GM19240 (cell line): ENCODE results near the gene BSDC1.
"Not testable (repeated sequence)": the region's sequence is repeated elsewhere in the genome, so short reads cannot be mapped to it uniquely, and the experiment has no call there.

Experiments
- DNase-seq: peaks from one replicate; pipeline ENCODE4 v3.0.0; 2011; ENCODE audit warnings: low spot score; ENCODE audit not compliant: insufficient read length

The BSDC1 gene, protein sequence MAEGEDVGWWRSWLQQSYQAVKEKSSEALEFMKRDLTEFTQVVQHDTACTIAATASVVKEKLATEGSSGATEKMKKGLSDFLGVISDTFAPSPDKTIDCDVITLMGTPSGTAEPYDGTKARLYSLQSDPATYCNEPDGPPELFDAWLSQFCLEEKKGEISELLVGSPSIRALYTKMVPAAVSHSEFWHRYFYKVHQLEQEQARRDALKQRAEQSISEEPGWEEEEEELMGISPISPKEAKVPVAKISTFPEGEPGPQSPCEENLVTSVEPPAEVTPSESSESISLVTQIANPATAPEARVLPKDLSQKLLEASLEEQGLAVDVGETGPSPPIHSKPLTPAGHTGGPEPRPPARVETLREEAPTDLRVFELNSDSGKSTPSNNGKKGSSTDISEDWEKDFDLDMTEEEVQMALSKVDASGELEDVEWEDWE

DNA sequence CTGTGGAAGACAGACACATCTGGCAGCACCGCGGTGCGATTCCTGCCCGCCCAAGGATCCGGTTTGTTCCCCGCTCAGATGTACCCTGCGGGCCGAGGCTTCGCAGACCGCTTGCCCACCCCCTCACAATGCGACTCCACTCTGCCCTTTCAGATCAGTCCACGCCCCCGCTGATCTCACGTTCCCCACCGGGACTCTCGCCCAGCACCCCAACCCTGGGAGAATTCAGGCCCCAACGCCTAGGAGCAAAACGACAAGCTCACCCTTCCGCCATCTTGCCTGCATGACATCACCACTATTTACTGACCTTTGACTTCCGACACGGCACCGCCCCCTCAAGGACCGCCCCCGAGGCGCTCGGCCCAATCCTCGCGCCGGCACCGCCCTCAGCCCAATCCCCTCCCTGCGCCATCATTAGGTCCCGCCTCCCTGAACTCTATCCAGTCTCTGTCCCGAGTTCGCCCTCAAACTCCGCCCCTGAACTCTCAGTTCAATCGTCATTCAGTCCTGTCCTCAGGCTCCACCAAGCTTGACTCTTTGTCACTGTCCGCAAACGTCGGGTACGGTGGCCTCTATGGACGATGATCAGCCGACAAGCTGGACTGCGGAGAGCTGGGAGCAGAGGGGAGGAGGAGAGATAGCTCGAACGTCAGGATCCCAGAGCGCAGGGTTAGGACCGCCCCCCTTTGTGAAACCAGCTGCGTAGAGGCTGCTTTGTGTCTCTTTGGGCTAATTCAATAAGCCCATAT lies at the start of gene BSDC1:
Gene BSDC1, minus strand, starts transcription at position 301 of the 749 bp plus-strand sequence. Its CDS starts 27 bp downstream, at position 274.
- peak; percentile 92 for DNase-seq

- DNase-seq = not testable (repeated sequence)
These were observed 47.2 kb upstream of the BSDC1 start for GRCh38 chr1:32441467-32441866.

- DNase-seq = not testable (repeated sequence)
These were observed 44.5 kb upstream of the BSDC1 start for GRCh38 chr1:32438777-32439176.

GRCh38 chr1:32438136-32438535 lies 43.9 kb upstream of the BSDC1 start:
- no peak for DNase-seq

DNA sequence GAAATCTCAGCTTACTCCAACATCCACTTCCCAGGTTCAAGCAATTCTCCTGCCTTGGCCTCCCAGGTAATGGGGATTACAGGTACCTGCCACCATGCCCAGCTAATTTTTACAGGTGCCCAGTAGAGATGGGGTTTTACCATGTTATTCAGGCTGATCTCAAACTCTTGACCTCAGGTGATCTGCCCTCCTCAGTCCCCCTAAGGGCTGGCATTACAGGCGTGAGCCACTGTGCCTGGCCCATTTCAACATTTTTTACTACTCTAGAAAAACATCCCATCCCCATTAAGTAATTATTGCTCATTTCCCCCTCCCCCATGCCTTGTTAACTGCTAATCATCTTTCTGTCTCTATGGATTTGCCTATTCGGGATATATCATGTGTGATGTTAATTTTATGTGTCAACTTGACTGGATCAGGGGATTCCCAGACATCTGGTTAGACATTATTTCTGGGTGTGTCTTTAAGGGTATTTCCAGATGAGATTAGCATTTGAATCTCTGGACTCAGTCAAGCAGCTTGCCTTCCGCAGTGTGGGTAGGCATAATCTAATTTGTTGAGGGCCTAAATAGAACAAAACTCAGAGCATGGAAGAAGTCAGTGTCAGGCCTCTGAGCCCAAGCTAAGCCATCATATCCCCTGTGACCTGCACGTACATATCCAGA lies 37.6 kb upstream of the BSDC1 start:
- peak; percentile 25 for DNase-seq

- no peak for DNase-seq
These were observed 33.2 kb upstream of the BSDC1 start for GRCh38 chr1:32427264-32427963.

DNA sequence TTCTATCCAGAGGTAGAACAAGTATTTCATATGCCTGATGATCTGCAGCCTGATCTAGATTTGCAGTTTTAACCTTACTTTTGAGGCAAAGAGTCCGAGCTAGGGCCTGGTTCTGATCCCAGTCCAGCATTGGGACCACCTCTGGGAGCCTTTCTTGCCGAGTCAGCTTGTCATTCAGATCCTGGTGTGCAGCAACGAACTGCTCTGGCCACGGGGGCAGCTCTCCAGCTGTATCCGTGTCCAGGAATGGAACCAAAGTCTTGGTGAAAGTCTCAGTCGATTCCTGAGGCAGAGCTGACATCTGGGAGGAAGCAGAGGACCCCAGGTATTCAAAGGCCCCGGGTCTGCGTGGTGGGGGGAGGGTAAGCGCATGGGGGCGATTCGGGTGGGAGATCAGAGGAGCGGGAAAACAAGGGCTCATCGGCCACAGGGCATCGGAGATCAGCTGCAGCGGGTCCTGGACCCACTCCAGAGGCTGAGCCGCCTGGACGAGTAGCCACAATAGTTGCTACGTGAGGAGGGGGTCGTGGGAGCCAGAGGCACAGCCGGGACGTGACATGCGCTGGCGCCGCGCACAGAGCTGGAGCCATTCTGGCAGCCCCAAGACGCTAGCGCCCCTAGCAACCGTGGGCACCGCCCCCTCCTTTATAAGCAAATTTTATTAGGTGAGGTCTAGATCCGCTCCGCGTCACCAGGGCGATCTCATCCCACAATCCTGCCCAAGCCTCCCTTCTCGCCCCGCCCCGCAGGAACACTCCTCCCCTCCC lies 32.4 kb upstream of the BSDC1 start:
- no peak for DNase-seq

GRCh38 chr1:32421775-32422174 lies 27.5 kb upstream of the BSDC1 start:
- DNase-seq = no peak

- no peak for DNase-seq
These were observed 20.1 kb upstream of the BSDC1 start for GRCh38 chr1:32414186-32414886.

GRCh38 chr1:32413507-32414185 lies 19.4 kb upstream of the BSDC1 start:
- DNase-seq = peak; percentile 29

DNA sequence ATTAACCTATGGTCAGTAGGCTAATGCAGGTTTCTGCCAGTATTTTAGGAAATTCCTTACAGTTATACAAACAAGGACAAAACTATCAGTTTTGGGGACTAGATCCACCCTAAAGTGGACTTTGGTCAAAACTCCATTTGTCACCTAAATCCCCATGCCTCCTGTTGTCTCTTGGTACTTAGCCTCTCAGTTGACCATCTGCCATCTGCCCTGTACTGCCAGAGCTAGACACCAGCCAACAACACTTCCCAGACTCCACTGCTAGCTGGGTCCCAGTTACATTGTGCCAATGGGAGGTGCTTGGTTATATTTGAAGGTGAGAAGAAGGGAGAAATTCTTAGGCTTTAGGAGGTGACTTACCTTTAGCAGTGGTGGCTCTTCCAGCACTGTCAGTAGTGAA lies 17.0 kb upstream of the BSDC1 start:
- no peak for DNase-seq

GRCh38 chr1:32406629-32407111 lies 12.4 kb upstream of the BSDC1 start:
- DNase-seq = no peak

GRCh38 chr1:32405672-32406467 lies 11.6 kb upstream of the BSDC1 start:
- no peak for DNase-seq

DNA sequence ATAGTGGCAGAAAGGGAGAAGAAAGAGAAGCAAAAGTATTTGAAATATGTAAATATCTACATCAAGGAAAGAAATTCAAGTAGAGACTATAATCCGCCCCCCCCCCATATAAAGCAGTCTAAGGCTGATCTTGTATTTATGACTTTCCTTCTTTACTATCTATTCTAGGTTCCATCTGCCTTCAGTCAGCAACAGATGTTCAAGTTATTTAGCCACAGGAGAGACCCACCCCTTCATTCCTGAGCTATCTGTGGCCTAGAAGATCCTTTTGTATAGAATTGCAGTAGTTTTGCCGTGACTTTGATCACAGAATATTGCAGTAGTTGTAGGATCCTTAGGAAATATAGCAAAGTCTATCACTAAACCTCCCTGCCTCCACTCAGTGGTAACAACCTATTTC lies 10.7 kb upstream of the BSDC1 start:
- DNase-seq = no peak

DNA sequence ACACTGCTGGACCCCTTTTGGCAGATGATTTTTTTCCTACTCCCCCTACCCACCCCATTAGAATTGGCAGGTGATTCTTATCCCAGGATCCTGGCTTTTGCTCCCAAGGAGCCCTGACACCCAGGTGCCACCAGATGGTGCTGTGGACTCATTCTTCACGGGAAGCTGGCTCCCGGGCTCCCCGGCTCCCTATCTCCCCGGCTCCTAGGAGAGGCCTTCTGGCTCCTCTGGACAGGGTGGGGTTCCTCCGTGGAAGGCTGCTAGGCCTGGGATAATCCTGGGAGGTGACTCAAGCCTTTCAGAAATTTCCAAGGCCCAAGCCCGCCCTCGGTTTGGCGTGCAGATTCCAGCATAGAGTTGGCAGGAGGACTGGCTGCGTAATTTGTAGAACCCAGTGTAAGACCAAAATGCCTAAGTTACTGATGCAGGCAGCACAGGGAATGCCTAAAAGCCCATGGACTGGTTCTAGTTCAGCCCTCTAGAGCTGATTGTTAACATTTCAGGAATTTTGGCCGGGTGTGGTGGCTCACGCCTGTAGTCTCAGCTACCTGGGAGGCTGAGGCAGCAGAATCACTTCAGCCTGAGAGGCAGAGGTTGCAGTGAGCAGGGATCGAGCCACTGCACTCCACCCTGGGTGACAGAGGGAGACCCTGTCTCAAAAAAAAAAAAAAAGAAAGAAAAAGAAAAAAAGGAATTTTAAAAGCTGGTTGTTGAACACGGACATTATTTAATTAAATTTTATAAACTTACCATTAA lies 6.8 kb upstream of the BSDC1 start:
- peak; percentile 46 for DNase-seq

DNA sequence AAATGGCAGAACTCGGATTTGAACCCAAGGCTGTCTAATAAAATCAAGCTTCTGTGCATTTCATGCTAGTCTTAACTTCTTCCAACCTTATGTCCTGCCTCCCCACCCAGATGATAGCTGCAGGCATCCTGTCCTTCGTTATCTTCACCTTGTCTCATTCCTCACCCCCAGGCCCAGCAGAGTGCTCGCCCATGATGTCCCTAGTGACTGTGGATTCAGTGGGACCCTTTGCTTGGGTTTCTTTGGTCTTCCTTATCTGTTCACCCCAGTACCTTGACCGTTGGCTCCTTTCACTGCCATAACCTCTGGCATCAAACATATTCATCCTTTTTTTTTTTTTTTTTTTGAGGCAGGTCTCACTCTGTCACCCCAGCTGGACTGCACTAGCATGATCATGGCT lies 5.6 kb upstream of the BSDC1 start:
- no peak for DNase-seq

DNA sequence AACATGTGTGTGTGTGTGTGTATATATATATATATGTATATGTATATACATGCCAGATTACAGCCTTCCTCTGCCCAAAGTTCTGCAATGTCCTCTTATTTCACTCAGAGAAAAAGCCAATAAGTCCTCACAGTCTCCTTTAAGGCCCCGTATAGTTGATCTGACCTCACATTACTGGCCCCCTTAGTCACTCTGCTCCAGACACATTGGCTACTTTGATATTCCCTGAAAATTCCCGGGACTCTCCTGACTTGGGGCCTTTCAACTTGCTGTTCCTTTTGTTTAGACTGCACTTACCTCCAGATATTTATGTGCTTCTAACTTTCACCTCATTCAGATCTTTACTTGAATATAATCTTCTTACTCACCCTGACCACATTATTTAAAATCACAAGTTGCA lies 4.2 kb upstream of the BSDC1 start:
- DNase-seq = no peak

DNA sequence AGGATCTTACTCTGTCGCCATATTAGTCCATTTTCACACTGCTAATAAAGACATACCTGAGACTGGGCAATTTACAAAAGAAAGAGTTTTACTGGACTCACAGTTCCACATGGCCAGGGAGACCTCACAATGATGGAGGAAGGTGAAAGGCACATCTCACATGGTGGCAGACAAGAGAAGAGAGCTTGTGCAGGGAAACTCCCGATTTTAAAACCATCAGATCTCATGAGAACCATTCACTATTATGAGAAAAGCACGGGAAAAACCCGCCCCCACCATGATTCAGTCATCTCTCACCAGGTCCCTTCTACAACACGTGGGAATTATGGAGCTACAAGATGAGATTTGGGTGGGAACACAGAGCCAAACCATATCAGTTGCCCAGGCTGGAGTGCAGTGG lies 2.3 kb upstream of the BSDC1 start:
- not testable (repeated sequence) for DNase-seq
